Activated CD4-positive, alpha-beta T cell treated with anti-CD3 and anti-CD28 coated beads, Interleukin-2, Interleukin-6, amounts not matched to agents 100 ng/mL and 50 ng/mL, durations not matched to agents 16 hours and 8 hours (primary cell): Measurements from ENCODE around the gene TNIK.
"Not testable (repeated sequence)": the region's sequence is repeated elsewhere in the genome, so short reads cannot be mapped to it uniquely, and the experiment has no call there.

ENCODE experiments used
- DNase-seq: peaks from one replicate; pipeline ENCODE4 v3.0.0-alpha.2; 2020

TNIK gene

DNA sequence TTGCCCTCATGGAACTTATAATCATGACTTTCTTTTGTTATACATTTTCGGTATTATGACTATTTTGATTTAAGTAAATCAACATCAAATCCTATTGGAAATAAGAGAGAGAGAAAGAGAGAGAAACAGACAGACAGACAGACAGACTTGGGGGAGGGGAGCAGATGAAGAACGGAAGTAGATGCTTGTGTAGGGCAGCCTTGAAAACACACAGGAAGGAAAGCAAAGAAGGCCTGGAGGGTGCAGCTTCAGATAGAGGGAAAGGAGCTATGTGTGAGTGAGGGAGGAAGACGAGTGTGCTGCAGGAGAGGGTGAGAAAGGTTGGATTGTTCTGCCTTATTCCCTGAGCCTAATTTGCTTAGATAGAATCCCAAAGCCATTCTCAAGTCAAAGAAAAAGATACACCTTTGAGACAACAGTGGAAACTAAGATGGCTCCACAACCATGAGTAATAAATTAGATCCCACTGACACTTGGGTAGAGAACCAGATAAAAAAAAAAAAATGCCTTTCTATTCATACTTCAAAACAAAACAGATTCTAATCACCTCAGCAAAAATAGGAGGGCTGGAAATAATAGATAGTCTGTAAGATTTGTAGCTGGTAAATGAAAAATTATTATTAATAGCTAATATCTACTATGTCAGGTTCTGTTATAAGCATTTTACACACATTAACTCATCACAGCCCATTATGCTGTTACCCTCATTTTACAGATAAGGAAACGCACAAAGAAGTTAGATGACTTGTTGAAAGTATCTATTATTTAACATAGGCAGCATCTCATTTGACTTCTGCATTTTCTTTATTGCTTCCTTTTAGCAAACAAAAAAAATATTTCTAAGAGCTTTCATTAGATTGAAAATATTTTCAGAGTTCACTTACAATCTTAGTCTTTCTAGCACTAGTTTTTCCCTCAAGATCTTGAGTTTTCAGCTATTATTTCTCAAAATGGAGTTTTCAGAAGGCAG is 214.1 kb downstream of the TNIK start:
- no peak for DNase-seq

DNA sequence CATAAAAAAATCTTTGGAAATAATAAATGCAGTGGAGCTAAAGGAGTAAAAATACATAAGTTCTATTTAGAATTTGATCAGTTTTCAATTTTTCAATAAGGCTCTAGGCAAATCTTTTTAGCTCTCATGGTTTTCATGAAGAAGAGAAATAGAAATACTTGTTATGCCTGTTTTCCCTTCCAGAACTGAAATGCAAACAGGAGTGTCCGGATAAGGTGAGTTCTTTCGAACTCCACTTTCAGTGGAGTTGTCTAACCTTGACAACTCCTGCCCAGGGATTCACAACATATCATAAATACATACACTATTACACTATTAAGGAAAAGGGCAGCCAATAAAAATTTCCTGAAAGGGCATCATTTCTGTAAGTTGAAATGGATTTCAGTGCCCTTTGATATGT is 217.3 kb downstream of the TNIK start:
- DNase-seq, result no peak

DNA sequence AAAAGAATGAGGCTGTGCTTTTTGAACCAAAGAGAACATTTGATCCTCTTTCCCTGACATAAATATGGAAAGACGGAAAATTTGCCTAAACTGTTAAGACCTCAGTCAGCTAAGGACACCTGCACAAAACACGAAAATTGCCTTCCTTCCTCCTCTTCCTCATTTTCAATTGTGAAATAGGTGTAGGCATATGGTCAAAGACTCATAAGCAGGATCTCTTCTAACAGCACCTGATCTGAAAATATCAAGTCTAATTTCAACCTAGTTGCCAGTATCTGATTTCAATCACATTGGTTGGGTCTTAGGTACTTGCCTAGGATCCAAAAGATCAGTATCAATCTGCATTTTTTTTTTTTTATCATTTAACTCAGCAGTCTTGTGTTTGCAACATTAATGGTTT is 218.0 kb downstream of the TNIK start:
- DNase-seq, result no peak

DNA sequence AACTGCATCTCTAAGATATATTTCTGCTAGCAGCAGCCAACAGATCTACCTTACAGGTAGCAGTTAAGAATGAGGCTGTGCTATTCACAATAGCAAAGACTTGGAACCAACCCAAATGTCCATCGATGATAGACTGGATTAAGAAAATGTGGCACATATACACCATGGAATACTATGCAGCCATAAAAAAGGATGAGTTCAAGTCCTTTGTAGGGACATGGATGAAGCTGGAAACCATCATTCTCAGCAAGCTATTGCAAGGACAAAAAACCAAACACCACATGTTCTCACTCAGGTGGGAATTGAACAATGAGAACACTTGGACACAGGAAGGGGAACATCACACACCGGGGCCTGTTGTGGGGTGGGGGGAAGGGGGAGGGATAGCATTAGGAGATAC is 218.6 kb downstream of the TNIK start:
- not testable (repeated sequence) for DNase-seq

DNA sequence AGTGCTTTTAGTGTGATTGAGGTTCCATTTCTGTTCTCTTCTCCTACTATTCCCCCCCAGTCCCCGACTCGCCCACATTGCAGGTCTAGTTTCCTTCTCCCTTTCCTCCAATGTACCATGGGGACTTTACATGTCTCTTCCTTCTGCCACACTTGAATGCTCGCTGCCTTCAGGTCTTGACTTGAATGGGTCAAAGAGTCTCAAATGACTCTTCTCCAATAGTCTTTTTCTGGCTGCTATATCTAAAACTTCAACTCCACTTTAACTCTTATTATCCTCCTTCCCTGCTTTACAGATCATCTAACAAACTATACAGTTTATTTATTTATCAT is 219.7 kb downstream of the TNIK start:
- no peak for DNase-seq

DNA sequence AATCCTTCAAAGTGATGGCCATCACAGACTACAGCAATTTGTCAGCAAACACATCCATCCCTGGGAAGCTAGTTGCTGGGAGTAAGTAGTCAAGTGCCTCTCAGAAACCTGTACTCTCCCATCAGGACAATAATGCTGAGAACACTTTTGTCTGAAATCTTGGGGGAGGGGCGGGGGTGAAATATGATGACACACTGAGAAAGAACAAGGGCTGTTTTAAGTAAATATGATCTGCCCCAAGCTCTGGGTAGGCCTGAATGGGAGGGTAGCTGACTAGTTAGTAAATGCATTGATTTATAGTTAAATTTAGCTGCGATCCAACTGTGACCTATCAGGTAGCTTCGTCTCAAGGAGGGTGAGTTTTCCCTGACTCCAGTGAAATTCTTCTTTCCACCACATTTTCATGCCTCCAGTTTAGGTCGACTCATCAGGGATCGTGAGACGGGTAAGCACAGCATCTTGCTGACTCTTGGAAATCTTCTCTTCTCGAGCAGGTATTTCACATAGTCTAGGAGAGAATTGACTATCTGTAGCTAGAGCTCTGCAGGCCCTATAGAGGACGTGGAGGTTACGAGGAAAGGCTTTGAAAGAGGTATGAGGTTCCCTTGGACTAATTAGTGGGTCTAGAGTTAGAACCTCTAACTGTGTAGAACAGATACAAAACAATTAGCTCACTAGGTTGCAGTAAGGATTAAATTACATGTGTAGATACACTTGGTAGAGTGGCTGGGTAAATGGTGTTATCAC is 220.3 kb downstream of the TNIK start:
- DNase-seq, result no peak

DNA sequence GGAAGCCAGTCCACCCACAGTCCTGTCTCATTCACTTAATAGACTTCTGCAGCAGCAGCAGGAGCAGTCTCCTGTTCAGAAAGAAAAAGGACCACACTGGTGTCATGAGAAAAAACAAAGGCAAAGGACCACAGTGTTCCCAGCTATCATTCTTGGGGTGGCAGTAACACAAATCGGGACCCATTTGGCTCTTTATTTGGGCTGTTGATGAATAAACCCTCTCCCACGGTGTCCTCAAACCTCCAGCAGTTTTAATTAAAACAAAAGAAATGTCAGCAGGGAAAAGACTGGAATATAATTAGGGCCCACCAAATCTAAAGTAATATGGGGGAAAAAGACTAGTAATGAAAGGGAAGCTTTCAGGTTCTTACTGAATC is 223.2 kb downstream of the TNIK start:
- no peak for DNase-seq

DNA sequence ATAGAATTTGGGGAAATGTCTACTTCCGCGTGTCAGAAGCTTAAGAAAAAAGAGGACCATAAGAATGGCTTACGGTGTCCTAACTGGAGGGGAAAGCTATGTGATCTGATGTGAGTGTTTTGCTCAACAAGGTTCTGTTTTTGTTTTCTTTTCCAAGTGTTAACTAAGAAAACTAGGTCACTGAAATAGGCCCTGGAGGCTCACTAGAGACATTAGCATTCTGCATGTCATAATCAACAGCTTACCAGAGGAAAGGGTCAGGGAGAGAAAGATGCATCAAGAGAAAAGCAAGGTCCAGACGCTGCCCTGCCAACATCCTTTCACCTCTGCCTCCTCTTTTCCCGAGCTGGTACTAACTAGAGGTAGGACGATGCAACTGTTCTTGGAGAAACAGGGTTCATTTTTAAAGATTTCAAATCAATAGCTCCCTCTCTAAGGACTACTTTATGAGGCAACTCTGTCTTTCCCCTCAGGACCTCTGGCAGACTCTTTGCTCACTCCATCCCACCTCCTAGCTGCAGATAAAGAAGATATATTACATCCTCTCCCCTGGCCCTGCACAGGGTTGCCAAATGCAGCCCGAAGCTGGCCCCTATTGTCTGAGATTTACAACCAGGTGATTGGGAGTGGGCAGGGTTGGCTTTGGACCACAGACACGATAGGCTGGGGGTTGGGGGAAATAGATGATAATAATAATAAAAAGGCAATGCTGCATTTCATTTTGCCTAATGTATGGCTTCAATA is 223.8 kb downstream of the TNIK start:
- DNase-seq, result no peak

DNA sequence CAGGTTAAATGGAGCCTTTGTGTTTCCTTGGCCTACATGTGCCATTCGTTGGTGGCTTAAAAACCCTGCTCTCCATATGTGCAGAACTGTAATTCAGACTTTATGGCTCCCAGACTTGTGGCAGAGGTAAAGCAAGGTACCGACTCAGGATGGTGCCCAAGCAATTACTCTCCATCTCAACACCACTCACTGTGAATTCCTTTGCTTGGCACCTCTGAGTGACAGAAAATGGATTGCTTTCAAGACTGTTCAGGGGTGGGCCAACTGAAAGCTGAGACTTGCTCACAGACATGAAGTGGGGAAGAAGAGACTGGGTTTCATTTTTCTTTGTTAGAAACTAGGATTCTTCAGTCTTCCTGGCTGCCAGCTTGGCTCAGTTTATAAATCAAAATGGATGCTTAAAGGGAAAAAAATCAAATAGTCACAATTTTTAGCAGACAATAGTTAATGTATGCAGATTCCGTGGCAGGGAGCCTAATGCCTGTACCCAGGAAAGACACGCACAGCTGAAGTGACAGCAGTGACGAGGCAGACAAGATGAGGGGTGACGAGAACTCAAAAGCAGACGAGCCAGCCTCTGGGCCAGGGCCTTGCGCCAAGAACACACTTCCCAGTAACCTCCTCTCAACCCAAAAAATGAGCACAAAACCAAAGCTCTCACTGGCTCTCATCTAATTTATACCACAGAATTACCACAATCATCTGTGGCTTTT is 225.8 kb downstream of the TNIK start:
- DNase-seq, result no peak

DNA sequence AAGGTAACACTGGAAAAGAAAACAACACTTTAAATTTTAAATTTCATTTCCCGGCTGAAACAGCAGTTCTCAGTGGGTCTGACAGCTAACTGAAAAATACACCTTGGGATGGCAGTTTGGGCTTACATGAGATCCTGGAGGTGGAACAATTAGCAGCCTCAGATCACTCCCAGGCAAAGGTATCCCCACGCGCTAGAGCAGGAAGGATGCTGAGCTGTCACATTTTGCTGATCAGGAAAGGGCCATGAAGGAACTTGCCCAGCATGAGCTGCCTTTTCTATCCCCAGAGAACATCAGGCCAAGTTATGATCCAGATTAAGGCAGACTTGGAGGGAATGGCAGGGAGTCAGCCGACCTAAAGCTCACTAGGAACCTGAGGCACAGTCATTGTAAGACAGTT is 228.8 kb downstream of the TNIK start:
- DNase-seq, result no peak

DNA sequence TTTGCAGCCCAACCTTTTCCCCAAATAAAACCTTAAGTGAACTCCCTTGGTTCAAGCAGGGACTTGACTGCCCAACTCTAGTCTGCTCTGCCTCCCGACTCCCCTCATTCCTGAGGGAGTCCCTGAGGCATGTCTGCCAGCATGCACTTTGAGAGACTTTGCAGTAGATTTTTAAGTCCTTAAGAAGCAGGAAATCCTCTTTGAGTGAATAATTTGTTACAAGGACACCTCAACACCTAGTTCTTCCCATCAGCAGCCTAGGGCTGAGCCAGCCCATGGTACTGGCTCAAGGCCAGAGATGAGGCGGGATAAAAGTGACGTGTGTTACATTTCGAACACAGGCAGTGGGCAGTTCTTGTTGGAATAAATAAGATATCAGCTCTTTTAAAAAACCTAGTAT is 229.3 kb downstream of the TNIK start:
- DNase-seq, result no peak

DNA sequence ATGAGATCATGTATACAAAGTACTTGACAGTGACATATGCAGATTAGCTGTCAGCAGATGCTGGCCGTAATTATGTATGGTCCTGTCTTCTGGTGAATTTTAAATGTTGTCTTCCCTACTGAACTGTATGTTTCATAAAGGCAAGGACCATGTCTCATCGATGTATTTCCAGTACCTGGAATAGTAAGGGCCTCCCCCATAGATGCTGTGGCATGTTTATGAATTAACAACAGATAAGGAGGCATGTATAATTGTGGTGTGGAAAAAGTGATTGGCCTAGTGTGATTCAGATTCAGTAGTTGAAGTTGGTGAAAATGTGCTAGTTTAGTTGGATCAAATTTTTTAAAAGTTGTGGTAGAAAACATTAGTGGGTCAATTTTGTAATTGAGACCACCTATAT is 231.0 kb downstream of the TNIK start:
- DNase-seq, result no peak

DNA sequence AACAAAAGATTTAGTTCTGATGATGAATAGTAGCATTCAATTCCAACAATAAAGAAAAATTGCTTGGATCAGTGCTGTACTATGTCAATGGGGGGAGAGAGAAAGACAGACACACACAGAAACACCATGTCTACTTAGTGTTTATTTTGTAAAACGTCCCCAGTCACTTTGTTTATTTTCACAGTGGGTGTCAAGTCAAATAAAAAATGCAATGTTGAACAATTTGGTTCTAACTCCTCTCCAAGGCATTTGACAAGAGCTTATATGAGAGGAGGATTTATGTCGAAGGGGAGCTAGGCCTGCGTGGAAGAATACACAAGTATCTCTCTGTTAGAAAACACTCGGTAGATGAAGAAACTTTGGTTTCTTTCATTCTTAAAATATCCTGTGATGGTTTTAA is 232.0 kb downstream of the TNIK start:
- no peak for DNase-seq

DNA sequence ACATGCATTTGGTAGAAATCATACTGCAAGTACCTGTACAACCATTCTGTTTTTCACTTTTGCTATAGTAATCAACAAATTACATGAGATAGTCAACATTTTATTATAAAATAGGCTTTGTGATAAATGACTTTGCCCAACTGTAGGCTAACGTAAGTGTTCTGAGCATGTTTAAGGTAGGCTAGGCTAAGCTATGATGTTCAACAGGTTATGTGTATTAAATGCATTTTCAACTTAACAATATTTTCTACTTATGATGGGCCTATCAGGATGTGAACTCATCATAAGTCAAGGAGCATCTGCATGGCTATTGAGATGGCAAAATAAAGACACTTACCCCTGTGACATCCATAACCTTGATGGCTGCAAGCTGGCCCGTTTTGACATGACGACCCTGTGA is 232.4 kb downstream of the TNIK start:
- DNase-seq, result no peak

DNA sequence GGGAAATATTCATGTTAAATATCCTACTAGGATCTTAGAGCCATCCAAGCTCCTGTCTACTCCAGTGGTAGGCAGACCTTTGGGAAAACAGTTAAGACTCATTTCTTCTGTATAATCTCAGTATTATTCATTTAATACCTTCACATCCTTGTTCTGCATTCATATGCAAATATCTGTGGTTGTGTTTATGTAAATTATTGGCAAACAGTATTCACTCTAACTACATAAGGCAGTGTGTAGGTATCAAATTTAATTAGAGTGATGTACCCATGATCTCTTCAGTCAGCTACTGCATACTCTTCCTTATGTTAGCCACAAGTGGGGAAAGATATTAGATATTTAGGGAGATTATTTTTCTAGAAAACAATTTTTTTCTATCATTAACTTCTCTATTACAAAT is 232.8 kb downstream of the TNIK start:
- no peak for DNase-seq

DNA sequence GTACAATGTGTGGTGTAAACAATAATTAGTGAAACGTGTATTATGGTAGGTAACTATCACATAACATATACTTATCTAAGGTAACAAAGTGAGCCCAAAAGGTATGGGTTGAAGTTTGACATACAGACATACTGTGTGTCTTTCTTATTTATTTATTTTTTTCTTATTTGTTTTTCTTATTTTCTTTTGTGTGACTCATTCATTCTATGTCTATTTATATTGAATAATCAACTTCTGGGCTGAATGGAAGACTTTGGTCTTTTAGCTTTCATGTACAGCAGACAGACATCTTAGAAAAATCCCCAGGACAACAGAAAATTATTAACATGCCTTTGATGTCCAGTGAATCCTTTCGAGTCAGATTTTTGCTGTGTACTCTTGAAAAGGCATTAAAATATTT is 233.4 kb downstream of the TNIK start:
- no peak for DNase-seq

DNA sequence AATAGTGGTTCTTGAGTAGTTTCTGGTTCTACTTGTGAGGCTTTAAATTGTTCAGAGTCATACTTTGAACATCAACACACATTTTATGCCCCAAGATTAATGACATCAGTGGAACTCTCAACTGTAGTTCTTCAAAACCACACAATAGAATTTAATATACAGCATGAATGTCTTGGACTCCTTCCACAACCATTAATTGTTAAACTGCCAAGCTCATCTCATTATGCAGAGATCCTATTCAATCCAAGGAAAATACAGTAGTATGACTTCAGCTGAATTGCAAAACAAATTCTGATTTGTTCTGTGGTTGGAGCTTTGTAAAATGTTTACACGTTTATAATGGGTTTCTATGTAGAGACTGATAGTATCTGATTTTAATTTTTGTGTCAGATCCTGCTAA is 234.5 kb downstream of the TNIK start:
- no peak for DNase-seq

DNA sequence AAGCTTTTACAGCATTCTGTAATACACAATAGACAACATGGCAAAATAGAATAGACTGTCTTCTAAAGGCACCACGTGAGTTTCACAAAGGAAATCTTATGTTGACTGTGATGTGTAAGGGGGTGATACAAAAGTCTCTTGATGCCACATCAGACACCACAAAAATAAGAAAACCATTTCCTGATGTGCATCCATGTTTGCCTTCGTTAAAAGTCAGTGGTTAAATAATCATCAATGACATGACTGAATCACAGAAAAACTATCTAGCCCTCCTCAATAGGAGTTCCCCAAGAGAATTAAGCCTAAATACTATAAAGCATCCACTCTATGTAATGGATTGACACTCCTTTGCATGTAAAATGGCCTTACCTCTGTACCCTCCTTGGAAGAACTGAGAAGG is 235.0 kb downstream of the TNIK start:
- DNase-seq, result peak; percentile 61

DNA sequence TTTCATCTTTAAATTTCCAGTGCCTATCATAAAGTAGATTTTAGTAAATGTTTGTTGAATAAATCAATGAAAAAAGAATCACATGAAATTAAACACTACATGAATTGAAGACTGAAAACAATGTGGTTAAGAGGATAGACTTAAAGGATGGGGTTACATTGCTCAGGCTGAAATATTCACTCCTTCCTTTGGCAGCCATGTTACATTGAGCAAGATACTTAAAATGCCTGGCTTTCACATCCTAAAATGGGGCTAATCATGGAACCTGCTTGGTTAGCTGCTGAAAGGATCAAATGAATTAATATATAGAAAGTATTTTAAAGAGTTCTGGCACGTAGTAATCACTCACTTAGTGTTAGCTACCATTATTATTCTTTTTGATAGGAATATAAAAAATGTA is 236.8 kb downstream of the TNIK start:
- DNase-seq, result no peak

DNA sequence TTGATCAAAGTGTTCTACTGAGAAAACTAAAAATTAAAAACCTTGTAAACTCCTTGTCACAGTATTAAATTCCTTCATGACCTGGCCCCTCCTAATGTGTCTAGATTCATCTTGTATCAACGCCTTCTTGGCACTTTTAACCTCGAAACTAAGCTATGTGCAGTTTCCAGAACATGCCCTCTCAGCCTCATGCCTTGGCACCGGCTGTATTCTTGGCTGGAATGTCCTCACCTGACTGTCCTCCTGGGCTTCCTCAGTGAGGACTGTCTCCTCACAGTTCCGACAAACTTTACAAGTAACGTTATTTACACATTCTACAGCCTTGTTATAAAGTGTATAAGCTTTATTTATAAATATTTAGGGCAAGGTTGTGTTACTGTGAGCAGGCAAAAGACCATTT is 237.2 kb downstream of the TNIK start:
- DNase-seq, result no peak

DNA sequence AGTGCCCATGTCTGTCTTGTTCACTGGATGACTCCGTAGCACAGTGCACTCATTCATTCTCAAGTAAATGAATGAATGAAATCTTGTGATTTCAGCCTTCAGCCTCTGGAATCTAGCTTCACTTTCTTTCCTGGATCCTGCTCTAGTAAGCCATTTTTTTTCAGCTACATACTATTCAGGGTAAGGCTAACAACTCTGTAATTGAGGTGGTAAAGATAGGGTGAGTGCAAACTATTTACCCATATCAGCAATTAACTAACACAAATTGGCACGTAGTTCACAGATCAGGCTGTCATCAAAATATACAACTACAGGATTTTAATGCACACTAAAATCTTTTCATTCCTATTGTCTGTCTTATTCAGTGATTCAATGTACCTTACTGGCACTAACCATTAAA is 238.6 kb downstream of the TNIK start:
- no peak for DNase-seq

DNA sequence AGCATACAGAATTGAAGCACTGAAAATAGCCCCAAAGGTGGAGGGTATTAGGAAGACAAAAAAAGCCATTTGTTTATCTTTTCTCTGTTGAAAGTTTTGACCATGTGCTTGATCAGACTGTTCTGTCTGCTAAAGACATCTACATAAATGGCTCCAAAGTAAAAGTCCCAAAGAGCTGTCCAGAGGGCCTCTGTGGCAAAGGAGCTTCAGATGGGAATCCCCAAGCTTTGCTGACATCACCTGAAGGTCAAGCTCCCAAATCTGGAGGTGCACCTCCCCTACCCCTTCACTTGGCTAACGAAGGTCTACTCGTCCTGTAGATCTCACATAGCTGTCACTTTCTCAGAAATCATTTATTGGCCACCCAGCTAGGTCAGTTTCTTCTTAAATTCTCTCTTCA is 239.1 kb downstream of the TNIK start:
- no peak for DNase-seq

DNA sequence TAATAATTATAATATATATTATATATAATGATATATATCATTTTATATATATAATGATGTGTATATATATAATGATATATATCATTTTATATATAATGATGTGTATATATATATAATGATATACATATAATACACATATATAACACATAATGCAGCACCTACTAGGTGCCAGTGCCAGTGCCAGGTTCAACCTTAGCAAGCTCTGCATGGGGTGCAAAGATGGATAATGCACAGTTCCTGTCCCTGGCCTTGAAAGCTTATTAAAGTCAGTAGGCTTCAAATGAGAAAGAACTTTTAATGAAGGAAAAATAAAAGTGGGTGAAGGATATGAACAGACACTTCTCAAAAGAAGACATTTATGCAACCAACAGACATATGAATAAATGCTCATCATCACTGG is 240.9 kb downstream of the TNIK start:
- DNase-seq, result no peak
